Left renal pelvis (tissue), 4 donors: ENCODE measurements around the gene KLHL22. TPM values are rescaled to one million over a fixed set of nuclear protein-coding genes. Genes with fewer than 3 reads are reported as not detected.
"Not testable (repeated sequence)": the region's sequence is repeated elsewhere in the genome, so short reads cannot be mapped to it uniquely, and the experiment has no call there.

Experiments
- DNase-seq, 4 donors: peaks; one replicate each; pipeline ENCODE4 v3.0.0-alpha.2; 2013; ENCODE audit warnings: low read depth in 4 of 4, low spot score in 3 of 4
- polyA plus RNA-seq, 4 donors: library from polyadenylated mRNA; unstranded; fragments of 120-200 nt; gene quantifications; one replicate each; pipeline ENCODE4 v1.2.1, GENCODE V29; 2013; ENCODE audit not compliant: insufficient read length in 4 of 4

Gene KLHL22
- polyA plus RNA-seq, 4 donors = 26.7 to 43.0 (median 34.2) TPM

DNA sequence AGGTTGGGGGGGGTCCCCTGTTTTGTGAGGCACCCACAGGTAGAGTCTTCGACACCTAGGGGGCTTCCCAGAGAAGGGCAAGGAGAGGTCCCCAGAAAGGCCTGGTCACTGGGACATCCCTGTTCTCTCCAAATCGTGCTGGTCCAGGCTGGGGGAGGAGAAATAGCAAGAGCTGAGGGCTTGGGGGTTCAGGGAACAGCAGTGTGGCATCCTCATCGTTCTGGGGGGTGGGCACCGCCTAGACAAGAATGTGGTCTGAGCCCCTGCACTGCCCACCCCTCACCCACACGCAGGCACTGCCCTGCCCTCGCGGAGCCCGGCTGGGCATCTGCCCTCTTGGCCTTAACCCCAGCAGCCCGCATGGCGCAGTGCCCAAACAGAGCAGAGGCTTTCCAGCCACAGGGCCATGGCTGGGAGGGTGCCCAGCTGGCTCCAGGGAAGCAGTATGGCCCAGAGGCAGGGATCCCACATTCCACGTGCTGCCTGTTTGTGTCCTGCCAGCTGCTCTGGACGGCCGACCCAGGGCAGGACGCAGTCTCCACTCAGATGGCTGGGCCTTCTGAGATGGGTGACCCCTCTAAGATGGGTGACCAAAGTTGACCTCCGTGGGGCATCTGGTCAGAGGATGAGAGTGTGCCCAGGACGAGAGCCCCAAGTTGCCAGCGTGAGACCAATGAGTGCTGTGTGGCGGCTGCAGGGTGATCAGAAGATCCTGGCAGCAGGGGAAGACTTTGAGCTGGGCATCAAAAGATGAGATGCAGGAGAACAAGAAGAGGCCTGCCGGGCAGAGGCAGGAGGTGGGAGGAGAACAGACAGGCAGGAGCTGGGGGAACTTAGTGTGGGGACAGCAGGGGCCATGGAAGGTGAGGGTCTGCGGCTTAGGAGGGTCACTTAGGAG is 72.3 kb downstream of the KLHL22 start:
- DNase-seq = no peak

DNA sequence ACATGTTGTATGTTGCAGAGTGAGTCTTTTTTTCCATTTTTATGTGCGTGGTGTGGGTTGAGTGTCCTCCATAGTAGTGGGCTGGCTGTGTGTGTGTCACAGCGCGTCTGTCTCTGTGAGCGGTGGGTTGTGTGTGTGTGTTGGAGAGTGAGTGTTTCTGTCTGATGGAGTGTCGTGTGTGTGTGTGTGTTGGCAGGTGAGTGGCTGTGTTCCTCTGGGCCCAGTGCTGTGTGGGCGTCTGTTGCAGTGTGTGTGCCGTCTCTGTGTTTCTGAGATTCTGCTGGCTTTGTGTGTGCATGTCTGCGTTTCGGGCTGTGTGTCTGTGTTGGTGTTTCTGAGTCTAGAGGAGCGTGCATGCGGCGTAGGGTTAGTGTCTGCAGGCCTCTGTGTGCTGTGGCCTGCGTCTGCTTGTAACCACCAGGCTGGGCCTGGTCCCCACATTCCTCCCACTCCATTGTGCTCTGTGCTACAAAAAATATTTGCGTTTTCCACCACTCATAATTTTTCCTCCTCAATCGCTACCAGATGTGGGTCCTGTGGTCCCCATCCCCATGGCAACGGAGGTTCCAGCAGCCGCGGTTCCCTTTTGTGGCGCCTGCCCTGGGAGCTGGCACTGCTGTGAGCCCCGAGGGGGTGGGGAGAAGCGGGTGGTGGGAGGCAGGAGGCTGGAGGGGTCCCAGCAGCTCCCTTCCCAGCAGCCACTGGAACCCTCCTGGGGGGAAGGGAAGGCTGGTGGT is 73.2 kb downstream of the KLHL22 start:
- DNase-seq = no peak

DNA sequence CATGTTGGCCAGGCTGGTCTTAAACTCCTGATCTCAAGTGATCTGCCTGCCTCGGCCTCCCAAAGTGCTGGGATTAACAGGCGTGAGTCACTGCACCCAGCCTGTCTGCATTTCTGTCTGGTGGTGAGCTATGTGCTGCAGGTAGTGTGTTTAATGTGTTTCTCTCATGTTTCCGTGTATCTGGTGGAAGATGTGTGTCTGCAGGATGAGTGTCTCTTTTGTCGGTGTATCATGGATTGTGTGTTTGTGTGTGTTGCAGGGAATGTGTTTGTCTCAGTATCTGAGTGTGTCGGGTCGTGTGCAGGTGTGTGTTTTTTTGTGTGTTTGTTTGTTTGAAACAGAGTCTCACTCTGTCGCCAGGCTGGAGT is 74.1 kb downstream of the KLHL22 start:
- DNase-seq = no peak

DNA sequence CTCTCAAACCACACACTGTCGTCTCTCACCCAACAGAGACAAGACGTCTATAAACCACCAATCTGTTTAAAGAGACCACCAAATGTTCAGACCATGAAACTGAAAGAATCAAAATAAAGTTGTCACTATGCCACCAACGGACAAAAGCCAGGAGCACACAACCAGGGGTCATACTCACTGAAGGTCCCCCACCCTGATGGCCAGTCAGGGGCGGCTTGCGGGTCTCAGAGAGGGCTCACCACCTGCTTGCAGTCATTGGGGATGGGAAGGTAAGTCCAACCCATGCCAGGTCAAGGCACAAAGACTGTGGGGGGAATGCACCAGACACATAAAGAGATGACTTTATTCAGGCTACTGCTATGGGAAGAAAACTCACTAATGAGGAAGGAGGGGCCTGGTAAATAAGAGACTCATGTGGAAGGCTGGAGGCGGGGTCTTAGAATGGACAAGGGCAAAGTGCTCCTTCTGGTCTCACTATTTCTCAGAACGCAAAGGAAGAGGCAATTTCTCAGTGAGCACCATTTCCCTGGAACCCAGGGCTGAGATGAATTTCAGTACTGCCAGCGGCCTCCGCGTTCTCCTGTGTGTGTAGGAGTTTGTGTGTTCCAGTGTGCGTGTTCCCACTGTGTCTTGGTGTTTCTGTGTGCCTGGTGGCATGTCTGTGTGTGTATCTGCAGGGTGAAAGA is 75.3 kb downstream of the KLHL22 start:
- DNase-seq = no peak

DNA sequence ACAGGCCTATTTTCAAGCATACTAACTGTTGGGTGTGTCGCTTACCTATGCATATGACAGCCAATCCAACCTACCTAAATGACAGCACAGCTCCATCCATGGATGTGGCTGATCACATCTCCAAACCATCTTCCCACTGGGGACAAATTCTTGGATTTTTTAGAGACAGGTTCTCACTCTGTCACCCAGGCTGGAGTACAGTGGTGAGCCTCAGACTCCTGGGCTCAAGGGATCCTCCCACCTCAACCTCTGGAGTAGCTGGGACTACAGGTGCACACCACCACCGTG is 76.0 kb downstream of the KLHL22 start:
- no peak for DNase-seq

DNA sequence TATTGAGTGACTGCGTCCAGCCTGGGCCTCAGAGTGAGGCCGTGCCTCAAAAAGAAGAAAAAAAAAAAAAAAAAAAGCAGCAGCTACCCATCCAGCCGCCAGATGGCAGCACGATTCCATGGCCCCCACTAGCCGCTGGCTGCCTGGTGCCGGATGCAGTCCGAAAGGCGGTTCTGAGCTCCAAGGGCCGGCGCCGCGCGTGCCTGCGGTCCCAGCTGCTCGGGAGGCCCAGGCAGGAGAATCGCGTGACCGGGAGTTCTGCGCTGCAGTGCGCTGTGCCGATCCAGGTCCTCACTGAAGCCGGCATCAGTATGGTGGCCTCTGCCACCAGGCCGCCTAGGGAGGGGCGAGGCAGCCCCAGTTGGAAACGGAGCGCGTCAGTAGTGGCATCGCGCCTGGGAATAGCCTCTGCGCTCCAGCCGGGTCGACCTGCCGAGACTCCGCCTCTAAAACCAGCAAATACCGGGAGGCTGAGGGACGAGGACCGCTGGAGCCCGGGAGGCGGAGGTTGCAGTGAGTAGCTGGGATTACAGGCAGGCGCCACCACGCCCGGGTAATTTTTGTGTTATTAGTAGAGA is 77.3 kb downstream of the KLHL22 start:
- no peak for DNase-seq

DNA sequence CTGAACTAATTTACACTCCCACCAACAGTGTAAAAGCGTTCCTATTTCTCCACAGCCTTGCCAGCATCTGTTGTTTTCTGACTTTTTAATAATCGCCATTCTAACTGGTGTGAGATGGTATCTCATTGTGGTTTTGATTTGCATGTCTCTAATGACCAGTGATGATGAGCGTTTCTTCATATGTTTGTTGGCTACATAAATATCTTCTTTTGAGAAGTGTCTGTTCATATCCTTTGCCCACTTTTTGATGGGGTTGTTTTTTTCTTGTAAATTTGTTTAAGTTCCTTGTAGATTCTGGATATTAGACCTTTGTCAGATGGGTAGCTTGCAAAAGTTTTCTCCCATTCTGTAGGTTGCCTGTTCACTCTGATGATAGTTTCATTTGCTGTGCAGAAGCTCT is 79.9 kb downstream of the KLHL22 start:
- not testable (repeated sequence) for DNase-seq

DNA sequence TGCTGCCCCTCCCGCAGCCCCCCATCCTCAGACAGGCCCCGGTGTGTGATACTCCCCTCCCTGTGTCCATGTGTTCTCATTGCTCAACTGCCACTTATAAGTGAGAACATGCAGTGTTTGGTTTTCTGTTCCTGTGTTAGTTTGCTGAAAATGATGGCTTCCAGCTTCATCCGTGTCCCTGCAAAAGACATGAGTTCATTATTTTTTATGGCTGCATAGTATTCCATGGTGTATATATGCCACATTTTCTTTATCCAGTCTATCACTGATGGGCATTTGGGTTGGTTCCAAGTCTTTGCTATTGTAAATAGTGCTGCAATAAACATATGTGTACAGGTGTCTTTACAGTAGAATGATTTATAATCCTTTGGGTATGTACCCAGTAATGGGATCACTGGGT is 80.4 kb downstream of the KLHL22 start:
- DNase-seq = not testable (repeated sequence)

DNA sequence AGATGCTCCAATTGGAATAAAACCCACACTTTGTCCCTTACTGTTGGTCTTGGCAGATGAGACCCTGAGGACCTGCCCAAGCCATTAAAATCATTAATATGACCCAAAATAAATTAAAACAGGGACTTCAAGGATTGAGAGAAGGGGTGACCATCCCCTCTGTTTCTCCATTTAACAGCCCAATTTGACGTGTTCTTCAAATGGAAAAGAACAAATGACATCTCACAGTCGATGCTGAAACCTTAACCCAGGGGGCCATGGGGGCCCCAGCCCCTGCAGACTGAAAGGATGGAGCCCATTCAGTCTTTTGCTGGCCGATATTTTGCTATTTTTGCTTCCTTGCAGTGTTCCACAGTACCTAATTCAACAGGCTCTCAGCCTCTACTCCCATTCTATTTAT is 81.1 kb downstream of the KLHL22 start:
- no peak for DNase-seq

DNA sequence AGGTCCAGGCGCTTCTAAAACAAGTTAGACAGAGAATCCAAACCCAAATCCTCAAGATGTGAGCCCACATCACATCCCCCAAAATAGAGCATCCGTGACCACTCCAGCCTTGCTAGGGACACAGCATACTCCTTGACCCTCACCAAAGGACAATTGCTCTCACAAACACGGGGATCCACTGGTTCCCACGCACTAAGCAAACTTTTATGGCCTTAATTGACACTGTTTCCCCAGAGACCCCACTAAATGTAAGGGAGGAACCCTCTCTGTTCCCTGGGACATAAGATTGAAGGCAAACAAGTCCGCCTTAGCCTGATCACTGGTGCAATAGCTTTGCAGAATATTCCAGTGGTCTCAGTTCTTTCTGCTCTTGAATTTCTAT is 81.5 kb downstream of the KLHL22 start:
- DNase-seq = no peak

DNA sequence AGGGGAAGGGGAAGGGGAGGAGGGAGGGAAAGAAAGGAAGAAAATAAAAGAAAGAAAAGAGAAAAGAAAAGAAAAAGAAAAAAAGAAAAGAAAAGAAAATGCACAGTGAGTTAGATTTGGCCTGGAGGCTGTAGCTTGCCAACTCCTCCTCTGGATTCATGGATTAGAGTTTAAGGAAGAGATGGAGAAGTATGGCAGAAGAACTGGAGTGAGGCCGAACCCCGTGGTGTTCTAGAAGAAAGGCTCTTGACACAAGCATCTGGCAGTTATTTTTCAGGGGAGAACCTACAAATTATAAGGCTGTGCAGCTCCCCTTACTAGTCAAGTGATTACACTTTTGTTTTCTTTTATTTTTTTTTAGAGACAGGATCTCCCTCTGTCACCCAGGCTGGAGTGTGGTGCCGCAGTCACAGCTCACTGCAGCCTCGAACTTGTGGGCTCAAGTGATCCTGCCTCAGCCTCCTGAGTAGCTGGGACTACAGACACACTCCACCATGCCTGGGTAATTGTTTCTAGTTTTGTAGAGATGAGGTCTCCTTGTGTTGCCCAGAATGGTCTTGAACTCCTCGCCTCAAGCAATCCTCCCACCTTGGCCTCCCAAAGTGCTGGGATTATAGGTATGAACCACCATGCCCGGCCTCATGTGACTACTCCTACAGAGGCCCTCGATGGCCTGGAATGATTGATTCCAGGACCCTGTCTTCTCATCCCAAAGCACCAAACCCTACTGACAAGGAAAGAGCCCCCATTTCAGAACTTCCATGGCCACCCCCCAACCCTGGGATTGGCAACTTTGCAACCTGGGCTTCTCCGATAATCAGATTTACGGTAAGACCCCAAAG is 82.2 kb downstream of the KLHL22 start:
- DNase-seq = no peak

DNA sequence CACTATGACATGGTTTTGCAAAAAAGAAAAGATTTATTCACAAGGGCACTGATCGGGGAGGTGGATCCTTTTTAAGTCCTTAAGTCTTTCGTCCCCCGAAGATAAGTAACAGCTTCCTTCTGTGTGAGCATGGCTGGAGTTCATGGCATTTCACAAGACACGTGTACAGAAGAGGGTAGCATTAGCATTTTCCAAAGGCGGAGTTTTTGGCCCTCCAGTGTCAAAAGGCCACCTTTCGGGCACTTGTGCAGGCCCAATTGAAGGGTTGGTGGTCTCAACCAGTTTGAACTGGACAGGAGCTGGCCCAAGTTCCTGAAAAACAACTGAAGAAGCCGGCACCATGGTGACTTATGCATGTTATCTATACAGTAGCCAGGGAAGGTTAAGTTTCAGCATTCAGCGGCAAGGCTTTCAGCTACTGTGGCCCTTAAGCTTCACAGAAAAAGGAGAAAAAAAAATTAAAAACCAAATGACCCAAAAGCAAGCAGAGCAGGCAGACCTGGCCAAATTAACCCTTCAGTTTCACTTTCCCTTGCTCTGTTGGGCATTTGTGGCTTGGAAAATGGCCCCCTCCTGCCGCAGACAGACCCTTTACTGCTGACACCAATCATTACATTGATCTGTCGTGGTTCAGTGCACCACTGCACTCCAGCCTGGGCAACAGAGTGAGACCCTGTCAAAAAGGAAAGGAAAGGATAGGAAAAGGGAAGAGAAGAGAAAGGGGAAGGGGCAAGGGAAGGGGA is 83.0 kb downstream of the KLHL22 start:
- DNase-seq = no peak

DNA sequence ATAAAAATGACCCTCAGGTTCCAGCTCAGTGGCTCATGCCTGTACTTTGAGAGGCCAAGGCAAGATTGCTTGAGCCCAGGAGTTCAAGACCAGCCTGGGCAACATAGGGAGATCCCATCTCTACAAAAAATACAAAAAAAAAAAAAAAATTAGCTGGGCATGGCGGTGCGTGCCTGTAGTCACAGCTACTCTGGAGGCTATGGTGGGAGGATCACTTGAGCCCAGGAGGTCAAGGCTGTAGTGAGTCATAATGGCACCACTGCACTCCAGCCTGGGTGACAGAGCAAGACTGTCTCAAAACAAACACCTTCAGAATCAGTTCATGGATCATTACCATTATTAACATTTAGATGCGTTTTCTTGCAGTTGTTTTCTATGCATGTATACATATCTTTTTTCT is 86.2 kb downstream of the KLHL22 start:
- not testable (repeated sequence) for DNase-seq

DNA sequence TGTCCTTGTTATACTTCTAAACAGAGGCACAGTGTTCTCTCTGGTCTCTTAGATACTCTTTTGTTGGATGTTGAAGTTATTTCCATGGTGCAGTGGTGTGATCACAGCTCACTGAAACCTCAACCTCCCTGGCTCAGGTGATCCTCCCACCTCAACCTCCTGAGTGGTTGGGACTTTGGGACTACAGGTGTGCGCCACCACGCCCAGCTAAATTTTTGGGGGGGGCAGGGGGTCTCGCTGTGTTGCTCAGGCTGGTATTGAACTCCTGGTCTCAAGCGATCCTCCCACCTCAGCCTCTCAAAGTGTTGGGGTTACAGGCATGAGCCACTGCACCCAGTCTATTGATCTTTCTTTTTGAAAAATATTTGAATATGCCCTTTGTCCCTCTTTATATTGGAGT is 86.7 kb downstream of the KLHL22 start:
- DNase-seq = no peak

DNA sequence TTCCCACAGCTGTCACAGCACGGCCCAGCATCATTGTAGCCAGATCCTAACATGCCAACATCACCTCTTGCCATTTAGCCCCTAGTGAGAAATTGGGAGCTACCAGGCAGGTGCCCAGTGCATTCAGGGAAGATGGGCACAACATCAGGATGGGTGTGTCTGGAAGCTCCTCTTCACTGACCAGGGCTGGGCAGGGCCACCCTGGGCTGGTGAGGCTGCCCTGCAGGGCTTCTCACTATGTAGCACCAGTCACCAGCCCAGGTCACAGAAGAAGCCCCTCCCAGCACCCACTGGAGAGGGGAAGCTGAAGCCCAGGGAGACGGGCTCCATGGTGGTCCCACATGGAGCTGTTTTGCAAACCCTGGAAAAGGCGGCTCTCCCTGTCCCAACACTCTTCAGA is 87.8 kb downstream of the KLHL22 start:
- no peak for DNase-seq

DNA sequence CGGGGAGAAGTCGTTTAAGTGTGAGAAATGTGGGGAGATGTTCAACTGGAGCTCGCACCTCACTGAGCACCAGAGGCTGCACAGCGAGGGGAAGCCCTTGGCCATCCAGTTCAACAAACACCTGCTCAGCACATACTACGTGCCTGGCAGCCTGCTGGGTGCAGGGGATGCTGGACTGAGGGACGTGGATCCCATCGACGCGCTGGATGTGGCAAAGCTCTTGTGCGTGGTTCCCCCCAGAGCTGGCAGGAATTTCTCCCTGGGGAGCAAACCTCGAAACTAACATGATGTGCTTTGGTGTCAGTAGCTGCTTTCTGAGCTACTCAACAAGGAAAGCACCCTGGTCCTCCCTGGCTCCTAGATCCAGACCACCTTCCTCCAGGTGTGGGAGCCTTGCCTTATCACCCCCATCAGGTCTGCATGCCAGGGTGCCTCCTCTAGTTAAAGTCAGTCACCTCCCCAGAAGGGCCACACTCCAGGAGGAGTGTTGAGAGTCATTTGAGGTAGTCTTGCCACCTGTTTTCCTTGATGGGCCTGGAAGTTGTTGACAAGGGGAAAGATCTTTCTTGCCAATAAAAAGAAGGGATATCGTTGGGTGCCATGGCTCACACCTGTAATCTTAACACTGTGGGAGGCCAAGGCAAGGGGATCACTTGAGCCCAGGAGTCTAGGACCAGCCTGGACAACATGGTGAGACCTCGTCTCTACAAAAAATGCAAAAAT is 88.7 kb downstream of the KLHL22 start:
- no peak for DNase-seq

DNA sequence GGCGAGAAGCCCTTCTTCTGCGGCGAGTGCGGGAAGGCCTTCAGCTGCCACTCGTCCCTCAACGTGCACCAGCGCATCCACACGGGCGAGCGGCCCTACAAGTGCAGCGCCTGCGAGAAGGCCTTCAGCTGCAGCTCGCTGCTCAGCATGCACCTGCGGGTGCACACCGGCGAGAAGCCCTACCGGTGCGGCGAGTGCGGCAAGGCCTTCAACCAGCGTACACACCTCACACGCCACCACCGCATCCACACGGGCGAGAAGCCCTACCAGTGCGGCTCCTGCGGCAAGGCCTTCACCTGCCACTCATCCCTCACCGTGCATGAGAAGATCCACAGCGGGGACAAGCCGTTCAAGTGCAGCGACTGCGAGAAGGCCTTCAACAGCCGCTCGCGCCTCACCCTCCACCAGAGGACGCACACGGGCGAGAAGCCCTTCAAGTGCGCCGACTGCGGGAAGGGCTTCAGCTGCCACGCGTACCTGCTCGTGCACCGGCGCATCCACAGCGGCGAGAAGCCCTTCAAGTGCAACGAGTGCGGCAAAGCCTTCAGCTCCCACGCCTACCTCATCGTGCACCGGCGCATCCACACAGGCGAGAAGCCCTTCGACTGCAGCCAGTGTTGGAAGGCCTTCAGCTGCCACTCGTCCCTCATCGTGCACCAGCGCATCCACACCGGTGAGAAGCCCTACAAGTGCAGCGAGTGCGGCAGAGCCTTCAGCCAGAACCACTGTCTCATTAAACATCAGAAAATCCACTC is 89.5 kb downstream of the KLHL22 start:
- no peak for DNase-seq

DNA sequence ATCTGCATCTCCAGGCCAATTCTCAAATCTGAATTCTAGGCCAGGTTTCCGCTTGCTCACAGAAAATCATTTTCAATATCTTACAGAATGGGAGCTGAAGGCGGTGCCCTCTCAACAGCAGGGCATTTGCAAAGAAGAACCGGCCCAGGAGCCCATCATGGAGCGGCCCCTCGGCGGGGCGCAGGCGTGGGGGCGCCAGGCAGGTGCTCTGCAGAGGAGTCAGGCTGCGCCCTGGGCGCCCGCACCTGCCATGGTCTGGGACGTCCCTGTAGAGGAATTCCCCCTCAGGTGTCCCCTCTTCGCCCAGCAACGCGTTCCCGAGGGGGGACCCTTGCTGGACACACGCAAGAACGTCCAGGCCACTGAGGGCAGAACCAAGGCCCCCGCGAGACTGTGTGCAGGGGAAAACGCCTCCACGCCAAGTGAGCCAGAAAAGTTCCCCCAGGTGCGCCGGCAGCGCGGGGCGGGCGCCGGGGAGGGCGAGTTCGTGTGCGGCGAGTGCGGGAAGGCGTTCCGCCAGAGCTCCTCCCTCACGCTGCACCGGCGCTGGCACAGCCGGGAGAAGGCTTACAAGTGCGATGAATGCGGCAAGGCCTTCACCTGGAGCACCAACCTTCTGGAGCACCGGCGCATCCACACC is 90.2 kb downstream of the KLHL22 start:
- no peak for DNase-seq
